AG09319 (cell line): ENCODE results near the gene RPRD1B.

Experiments used
- DNase-seq: peaks from one replicate; pipeline ENCODE4 v3.0.0-alpha.2; 2010; ENCODE audit warnings: low read depth; ENCODE audit errors: extremely low read depth
- TF ChIP-seq, protein P1 (sequence below): IDR thresholded peaks from 2 replicates; pipeline ENCODE4 v1.5.1; 2011; ENCODE audit warnings: low read depth, mild to moderate bottlenecking, inconsistent platforms, low read length, moderate library complexity

Gene RPRD1B

GRCh38 chr20:38033330-38034107 lies at the start of gene RPRD1B, which contains the start of gene TTI1:
TSS of gene RPRD1B (plus strand) at chr20:38033746. CDS start at chr20:38033948, 202 bp downstream.
TSS of gene TTI1 (minus strand) at chr20:38033456. CDS start at chr20:38013816, 19,640 bp downstream.
- TF ChIP-seq, protein P1, sequence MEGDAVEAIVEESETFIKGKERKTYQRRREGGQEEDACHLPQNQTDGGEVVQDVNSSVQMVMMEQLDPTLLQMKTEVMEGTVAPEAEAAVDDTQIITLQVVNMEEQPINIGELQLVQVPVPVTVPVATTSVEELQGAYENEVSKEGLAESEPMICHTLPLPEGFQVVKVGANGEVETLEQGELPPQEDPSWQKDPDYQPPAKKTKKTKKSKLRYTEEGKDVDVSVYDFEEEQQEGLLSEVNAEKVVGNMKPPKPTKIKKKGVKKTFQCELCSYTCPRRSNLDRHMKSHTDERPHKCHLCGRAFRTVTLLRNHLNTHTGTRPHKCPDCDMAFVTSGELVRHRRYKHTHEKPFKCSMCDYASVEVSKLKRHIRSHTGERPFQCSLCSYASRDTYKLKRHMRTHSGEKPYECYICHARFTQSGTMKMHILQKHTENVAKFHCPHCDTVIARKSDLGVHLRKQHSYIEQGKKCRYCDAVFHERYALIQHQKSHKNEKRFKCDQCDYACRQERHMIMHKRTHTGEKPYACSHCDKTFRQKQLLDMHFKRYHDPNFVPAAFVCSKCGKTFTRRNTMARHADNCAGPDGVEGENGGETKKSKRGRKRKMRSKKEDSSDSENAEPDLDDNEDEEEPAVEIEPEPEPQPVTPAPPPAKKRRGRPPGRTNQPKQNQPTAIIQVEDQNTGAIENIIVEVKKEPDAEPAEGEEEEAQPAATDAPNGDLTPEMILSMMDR, result no peak; the same call in 1 of the 2 replicates
- DNase-seq, result peak; percentile 44

DNA sequence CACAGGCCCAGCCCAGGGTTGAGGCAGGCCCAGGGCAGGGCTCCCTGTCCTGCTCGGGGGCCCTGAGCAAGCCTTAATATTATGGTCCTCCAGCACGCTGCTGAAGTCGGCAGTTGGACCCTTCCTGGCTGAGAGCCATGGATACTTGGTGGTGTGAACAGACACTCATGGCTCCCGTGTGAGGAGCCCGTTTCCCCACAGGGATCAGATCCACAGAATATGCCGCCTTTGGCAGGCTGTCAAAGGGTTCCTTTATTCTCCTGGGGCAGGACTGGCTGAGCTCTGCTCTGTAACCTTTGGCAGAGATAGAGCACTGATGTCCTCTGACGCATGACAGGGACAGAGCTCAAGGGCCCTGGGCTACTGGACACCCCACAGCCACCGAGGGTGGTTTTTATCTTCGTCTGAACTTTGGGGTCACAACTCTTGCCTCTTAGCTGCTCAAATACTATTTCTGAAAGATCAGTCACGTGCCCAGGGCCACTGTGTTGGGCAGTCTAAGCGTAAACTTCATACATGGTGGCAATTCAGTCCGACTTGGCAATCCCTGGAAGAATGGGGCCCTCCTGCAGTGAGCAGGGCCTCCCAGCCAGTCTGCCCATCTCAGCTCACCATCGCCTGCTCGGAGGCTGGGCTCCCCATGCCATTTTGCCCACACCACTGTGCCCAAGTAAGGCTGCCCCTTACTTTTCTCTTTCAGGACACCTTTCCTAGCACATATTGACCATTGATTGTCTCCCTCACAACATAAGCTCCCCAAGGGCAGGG lies 49.3 kb upstream of the RPRD1B start:
- TF ChIP-seq, protein P1, result no peak
- DNase-seq, result no peak

- no peak for DNase-seq
- TF ChIP-seq, protein P1, result no peak
These were observed 47.3 kb upstream of the RPRD1B start for GRCh38 chr20:37986044-37986858.

GRCh38 chr20:37986873-37987601 lies 46.5 kb upstream of the RPRD1B start:
- DNase-seq, result peak; percentile 25
- TF ChIP-seq, protein P1, result no peak

DNA sequence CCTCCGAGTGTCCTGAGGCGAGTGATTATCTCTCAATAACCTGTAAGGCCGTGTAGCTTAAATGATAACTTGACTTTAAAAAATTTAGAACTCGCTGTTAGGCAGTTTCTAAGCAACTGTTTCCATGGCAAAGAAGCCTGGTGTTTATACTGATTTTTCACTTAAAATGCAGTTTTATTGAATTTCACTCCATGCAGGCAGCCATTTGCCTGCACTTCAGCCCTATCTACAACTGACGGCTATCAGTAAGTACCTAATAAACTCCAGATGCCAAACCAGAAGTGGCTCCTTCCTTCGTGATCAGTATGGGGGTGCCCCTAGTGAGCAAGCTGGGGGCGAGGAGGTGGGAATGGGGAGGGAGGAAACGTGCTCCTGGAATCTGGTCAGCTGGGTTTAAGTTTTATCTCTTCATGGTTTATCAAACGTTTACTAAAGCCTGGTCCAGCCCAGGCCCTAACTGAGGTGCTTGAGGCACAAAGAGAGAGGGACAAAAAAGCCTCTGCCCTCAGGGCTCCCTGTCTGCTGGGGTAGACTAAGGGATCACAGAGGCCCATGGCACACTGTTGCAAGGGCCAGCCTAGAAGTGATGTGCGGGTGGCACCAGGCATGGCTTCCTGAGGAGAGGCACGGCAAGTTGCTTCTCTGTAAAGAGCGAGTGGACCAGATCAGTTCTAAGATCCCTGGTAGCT lies 45.8 kb upstream of the RPRD1B start:
- TF ChIP-seq, protein P1, result no peak
- no peak for DNase-seq

GRCh38 chr20:37988306-37988954 lies 45.1 kb upstream of the RPRD1B start:
- no peak for DNase-seq
- TF ChIP-seq, protein P1, result no peak
